ENCODE results near the gene CRYGN. TPM values are rescaled to one million over a fixed set of nuclear protein-coding genes. Genes with fewer than 3 reads are reported as not detected.

Gene CRYGN
- total and polyA plus RNA-seq, 9 of the 15 experiments (the other 6 are each of a cell fraction or from before 2014, with no cell fraction given): not detected

GRCh38 chr7:151399906-151400305, 40.0 kb downstream of the CRYGN start:
- H3K79me2 ChIP-seq (ENCODE audit: control insufficient read depth, insufficient read depth, low read length): no peaks in the 10 kb centered on the region

More at GRCh38 chr7:151399906-151400305, 40.0 kb downstream of the CRYGN start:
- ChIA-PET POLR2A (interaction anchor here (0.6 to 1.6 kb wide), 8 partner anchors 10 to 141 kb away, joined by 3 to 5 read pairs (median 3); partner anchors contain the start of gene WDR86), CTCF (ENCODE audit: low intra/inter-chr PET ratio) (no interaction called here)
- Histone ChIP-seq H3K4me1 (replicated peaks in 1 of 2; ENCODE audit: control insufficient read depth in 2 of 2, insufficient read depth in 2 of 2, low read length in 2 of 2) (peaks cover 34 to 53% of the 10 kb centered on the region in 2 experiments), H3K4me3 (no peak overlapping the region), H3K9ac (ENCODE audit: insufficient read depth in 1 of 2, low read depth in 2 of 2, low read length in 2 of 2) (no peak overlapping the region; a peak in 1 of 4 replicates), H2AFZ (ENCODE audit: low read depth, low read length) (no peak overlapping the region), H3K36me3 (ENCODE audit: control insufficient read depth, insufficient read depth, low read length) (no peaks in the 10 kb centered on the region), H3K27me3 (ENCODE audit: control insufficient read depth in 2 of 2, insufficient read depth in 2 of 2, low read length in 2 of 2) (no peaks in the 10 kb centered on the region; a peak in 1 of 5 replicates), H3K9me1 (ENCODE audit: control insufficient read depth, insufficient read depth, low read length) (no peaks in the 10 kb centered on the region), H3K4me2 (ENCODE audit: insufficient read depth, low read length) (no peak overlapping the region), H3K27ac (ENCODE audit: extremely low read depth, low read depth, low read length) (no peak overlapping the region), H4K20me1 (replicated peaks; ENCODE audit: control insufficient read depth, insufficient read depth, low read length) (no peaks in the 10 kb centered on the region), H3K9me3 (replicated peaks; ENCODE audit: control insufficient read depth, insufficient read depth, low read depth, low read length) (peaks cover 9% of the 10 kb centered on the region)
- ATAC-seq (no peak), FAIRE-seq (no peak), DNase-seq (ENCODE audit: extremely low read depth in 1 of 4, low spot score in 3 of 4) (no peak)
- BruUV-seq (replicated peaks): no TSS peak
- no peak for TF ChIP-seq POU5F1 (IDR thresholded peaks at IDR 0.05; ENCODE audit: borderline replicate concordance, low read depth, low read length, partially characterized antibody)
- TF ChIP-seq TEAD2 (tag; IDR thresholded peaks at IDR 0.05): no peak
- no peak for TF ChIP-seq ZNF121 (CRISPR knock-in tag; conservative IDR thresholded peaks at IDR 0.05)
- TF ChIP-seq HIVEP1 (CRISPR knock-in tag; IDR thresholded peaks at IDR 0.05): no peak
- TF ChIP-seq ZNF12 (CRISPR knock-in tag; IDR thresholded peaks at IDR 0.05): no peak
- TF ChIP-seq CBX1 (IDR thresholded peaks at IDR 0.05; ENCODE audit: low read depth): no peak
- 0 out of 2 replicates have a peak, but pooled peaks have one; percentile 12 for TF ChIP-seq TFAP4 (CRISPR knock-in tag; IDR thresholded peaks at IDR 0.05; ENCODE audit: borderline replicate concordance)
- 0 out of 2 replicates have a peak, but pooled peaks have one; percentile 10 for TF ChIP-seq BHLHE40 (IDR thresholded peaks at IDR 0.05; ENCODE audit: low read length)
- WGBS (ENCODE audit: insufficient coverage, low coverage, missing lambda C conversion rate): 47% methylated on average over 14 of the region's 14 CpGs
- in situ Hi-C loops (cut with MboI): no loop called here
- intact Hi-C loops (cut with micrococcal nuclease): loop anchor here (10.0 kb wide), 1 partner anchor 45 kb away; the partner anchor contains the start of gene CRYGN
